HG02759 (cell line): ENCODE data around the gene NR1I3.

Source experiments
- ATAC-seq: cut with Tn5 transposase; IDR thresholded peaks from one replicate; pipeline ENCODE4 v1.9.1; 2021; ENCODE audit warnings: mild to moderate bottlenecking, moderate library complexity; ENCODE audit not compliant: unreplicated experiment

Gene NR1I3

DNA sequence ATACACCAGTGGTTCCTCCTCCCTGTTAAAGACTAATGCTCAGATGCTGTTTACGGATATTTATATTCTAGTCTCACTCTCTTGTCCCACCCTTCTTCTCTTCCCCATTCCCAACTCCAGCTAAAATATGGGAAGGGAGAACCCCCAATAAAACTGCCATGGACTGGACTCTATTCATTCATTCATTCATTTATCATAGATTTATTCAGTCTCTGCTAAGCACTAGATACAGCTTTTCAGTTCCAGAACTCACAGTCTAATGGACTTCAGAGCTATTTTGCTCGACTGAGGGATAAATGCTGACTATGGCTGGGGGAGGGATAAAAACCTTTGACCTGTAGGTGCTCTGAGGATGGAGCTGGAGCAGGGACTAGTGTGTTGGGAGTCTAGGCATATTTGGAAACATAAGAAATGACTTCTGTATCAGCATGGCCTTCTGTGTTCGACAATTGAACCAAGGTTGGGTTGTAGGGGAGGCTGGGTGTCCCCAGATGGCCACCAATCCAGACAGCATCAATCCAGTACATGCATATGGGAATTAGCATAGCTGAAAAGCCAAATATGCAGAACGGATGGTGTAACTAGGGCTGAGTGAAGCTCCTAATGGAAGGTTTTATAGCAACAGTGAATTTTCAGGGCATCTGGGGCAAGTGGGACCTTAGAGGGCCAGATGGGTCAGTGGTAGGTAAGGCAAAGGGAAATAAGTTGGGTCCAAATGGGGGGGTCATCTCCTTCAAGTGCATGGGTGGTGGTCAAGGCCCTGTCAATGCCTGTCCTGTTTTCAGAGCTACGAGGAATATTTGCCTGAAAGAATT lies 18.7 kb downstream of the NR1I3 start:
- ATAC-seq, result no peak

DNA sequence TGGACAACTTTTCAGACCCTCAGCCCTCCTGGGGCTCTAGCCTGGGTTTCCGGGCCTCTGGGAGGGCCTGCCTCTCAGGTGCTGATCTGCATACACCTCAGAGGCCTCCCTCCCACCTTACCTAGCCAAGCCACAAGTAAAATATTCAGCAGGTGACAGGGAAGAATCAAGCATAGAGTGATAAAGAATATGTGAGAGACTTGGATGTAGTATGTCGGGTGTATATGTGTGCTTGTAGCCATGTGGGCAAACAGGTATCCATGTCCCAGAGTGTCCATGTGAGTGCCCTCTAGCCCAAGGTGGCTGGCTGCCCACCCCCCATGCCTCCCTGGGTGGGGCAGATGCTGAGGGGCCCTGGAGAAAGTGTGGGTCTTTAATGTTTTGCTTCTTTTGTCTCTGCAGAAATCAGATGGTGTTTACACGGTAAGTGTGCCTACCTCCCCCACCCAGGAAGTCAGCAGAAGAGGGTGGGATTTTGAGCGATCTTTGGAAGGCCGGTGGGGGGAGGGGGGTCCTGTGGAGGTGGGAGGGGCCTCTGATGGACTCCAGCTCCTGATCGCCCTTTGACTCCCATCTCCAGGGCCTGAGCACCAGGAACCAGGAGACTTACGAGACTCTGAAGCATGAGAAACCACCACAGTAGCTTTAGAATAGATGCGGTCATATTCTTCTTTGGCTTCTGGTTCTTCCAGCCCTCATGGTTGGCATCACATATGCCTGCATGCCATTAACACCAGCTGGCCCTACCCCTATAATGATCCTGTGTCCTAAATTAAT lies 19.5 kb downstream of the NR1I3 start:
- no peak for ATAC-seq

DNA sequence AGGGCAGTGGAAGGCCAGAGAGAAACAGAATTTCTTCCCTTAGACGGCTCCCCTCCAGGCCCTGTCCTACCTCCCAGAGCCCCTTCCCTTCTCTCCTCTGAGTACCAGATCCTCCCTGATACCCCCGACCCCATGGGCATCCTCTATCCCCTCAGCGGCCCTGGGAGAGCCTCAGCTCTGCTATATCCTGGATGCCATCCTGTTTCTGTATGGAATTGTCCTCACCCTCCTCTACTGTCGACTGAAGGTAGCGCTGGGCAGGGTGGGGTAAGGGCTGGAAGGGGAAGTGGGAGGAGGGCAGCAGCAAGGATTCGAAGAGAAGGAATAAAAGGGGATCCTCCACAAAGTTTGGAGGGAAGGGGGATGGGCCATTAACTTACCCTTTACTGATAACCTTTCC lies 20.2 kb downstream of the NR1I3 start:
- no peak for ATAC-seq

DNA sequence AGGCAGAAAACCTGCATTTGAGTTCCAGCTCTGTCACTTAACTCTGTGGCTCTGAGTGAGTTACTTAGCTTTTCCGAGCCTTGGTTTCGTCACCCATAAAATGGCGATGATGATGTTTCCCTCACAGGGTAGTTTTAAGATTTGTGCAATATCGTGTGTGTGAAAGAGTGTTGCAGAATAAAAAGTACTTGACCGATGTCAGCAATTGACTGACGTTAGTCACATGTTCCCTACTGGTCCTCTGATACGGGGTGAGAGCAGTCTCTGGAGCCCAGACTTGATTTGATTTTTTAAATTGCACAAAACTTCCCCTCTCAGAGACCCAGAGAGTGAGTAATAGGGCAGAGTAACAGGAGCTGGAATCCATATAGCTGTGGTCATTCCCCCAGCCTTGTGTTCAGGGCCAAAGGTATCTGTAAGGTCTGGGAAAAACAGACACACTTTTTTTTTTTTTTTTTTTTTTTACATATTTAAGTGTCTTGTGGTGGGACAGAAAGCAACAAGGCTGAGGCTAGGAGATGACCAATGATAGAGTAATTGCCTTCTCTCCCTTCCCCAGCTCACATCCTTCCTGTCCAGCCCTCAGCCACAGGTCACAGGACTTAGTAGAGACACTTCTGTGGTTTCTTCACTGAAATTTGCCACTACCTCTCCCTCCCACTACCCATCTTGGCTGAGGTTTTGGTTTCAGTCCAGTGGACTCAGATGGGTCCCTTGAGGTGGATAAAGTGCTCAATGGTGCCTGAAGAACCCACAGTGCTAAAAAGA lies 20.9 kb downstream of the NR1I3 start:
- ATAC-seq, result peak; percentile 92

DNA sequence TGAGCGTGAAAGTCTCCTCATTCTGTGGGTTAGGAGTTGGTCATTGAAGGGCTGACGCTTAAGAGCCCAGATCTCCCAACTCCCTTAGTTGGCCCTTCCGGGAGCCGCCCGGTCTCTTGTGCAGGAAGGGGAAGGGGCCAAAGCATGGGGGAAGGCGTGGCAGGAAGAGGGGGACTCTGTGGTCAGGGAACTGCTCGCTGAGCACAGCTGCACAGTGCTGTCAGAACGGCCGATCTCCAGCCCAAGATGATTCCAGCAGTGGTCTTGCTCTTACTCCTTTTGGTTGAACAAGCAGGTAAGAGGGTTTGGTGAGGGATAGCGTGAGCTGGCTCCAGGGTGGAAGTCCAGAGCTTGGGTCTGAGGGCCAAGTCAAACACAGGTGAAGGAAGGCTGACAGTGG lies 22.9 kb downstream of the NR1I3 start, which contains the start of gene FCER1G:
TSS of gene FCER1G (plus strand) at position 220 of the 400 bp plus-strand sequence. CDS start at position 247, 27 bp downstream.
- ATAC-seq, result no peak

DNA sequence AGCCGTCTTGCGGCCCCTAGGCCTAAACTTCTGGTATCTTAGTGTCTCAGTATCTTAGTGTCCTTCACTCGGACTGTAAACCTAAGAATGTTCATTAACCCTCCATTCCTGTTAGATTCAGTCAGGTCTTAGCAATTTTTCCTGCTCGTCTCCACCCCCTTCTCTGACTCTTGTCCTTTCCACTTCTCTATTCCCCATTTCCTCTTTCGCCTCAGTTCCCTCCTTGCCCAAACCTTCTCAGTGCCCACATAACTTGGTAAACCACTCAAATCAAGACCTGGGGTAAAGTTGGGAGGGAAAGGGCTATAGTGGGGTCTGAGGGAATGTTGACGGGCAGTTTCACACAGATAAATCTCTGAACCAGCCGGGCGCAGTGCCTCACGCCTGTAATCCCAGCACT lies 23.6 kb downstream of the NR1I3 start:
- no peak for ATAC-seq

DNA sequence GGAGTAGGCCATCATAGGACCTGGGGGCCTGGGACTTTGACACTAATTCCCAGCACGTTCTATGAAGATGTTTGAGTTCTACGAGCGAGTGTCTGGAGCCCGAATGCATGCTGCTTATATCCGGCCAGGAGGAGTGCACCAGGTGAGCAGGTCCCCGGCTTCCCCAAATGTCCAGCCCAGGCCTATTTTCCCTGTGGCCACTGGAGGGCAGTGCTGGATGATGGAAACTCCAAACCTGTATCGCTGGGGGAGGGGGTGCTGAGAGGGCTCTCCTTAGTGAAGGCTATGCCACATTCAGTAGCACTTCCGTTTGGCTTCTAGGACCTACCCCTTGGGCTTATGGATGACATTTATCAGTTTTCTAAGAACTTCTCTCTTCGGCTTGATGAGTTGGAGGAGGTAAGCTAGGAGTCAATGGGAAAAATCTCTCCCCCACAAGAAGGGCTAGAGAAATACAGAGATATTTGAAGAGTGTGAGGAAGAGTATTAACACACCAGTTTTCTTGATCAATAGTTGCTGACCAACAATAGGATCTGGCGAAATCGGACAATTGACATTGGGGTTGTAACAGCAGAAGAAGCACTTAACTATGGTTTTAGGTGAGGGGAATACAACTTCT lies 28.1 kb downstream of the NR1I3 start:
- peak; percentile 53 for ATAC-seq

DNA sequence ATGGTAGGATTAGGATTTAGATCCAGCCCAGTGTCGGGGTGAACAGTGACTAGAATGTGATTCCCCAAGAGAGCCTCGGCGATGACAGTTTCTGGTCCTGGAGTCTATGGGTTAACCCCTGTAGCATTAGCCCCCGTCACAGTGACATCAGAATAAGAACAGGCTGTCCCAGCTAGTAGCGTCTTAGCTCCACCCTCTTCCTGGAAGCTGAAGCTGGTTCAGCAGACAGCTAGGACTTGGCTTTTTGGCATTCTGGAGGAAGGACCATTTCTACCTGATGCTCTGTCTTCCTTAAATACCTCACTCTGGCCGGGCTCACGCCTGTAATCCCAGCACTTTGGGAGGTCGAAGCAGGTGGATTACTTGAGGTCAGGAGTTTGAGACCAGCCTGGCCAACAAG lies 30.8 kb downstream of the NR1I3 start:
- ATAC-seq, result no peak

DNA sequence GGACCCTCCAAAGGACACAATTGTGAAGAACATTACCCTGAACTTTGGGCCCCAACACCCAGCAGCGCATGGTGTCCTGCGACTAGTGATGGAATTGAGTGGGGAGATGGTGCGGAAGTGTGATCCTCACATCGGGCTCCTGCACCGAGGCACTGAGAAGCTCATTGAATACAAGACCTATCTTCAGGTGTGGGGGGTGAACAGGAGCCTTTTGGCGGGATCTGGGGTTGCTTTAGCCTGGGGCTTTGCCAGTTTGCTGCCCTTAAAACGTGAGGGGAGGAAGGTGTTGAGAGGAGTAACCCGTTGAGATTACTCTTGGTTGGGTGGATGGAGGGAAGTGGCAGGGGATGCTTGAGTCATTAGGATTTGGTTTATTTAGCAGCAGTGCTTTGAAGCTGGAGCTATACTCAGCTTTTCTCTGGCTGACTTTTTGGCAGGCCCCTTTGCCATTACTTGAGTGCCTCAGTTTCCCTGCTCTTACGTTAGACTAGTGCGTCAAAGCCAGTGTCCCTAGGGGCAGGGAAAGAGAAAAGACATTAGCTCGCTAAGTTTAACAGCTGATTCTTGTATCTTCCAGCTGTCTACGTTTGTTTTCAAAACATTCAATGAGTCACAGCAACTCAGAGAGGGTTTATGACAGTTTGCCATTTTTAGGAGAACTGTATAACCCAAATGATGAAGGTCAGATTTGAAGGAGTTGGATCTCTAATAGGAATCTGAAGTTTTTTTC lies 31.4 kb downstream of the NR1I3 start:
- no peak for ATAC-seq

DNA sequence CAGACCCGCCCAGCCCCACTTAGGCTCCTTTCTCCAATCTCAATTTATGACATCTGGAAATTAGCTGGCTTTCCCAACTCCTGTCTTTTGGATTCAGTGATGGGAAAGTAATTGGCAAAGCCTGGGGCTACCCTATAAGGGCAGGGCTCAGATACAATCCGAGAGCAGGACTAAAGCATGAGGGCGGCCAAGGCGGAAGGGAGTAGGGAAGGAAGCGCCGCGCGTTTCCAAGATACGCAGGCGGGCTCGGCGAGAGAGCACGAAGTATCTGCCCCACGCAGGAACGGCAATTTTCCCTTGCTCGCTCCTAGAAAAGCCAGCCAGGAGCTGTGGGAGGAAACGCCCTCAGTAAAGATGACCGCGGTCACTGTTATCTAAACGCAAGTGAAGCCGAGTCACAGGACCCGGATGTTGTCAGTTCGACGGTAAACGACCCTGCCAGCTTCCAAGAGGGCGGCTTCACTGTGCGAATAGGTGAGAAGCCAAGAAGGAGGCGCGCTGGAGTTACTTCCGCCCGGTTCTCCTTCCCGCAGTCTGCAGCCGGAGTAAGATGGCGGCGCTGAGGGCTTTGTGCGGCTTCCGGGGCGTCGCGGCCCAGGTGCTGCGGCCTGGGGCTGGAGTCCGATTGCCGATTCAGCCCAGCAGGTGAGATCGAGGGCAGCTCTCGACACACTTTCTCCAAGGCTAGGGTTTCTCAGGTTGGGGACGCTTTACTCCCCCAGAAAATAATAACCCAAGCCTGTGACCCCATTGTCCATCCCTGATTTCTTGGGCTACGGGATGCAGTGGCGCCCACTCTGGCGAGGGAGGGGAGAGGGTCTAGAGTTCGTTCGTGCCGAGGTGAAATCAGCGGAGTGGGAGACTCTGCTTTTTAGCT lies 35.9 kb downstream of the NR1I3 start, which contains the start of gene NDUFS2:
TSS of gene NDUFS2 (plus strand) at position 532 of the 877 bp plus-strand sequence. CDS start at position 551, 19 bp downstream.
- ATAC-seq, result peak; percentile 97

DNA sequence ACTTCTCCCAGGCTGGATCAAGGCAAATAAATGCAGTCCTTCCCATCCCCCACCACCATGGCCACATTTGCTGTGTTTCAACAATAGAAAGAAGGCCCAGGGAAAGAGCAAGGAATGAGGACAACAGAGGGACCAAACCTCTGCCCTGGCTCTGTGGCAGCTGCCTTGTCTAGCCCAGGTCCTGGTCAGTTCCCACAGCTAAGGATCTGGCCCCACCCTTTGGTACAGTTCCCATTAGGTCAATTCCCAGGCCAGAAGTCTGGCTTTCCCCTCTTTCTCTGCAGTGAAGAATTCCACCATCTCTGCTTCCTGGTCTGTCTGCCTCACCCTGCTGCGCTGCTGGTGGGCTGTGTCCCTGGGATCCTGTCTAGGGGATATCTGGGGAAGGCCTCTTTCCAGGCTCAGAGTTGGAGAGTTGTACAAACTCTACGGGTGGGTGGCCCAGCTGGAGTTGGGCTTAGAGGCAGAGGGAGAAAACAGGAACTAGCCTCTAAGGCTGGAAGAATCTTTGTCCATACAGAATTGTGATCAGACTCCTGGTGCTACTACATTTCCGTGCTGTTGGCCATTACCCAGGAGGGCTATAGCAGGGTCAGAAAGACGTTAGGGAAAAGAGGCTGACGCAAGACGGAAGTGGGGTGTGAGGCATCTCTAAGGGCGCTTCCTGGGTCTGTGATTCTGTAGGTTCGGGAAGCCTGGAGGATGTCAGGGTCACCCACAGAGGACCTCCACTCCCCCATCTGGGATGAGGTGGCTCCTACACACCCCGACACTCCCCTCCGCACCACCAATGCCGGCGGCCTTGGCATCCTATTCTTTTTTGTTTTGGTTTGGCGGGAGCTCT lies 36.8 kb downstream of the NR1I3 start:
- ATAC-seq, result no peak

DNA sequence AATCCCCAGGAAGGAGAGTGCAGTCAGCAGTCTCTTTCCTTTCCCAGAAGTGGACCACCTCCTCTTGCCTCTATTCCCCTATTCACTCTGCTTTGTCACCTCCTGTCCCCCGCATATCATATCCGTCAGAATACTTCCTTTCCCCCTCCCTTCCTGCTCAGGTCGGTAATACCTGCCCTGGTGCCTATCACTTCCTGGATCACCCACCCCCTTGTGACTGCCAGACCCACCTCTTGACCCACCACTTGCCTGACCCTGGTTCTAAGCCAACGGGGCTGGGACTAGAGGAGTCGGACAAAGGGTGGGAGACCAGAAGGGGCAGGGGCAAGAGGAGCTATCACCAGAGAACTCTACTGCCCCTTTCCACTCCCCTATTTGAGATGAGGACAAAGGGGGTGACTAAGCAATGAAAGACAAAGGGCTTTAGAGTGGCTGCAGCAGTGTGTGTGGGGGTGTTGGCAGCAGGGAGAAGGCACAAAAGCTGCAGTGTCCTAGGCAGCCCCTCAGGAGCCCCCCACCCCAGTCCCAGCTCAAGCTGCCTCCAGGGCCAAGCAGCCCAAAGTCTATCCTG lies 37.5 kb downstream of the NR1I3 start:
- ATAC-seq, result no peak

DNA sequence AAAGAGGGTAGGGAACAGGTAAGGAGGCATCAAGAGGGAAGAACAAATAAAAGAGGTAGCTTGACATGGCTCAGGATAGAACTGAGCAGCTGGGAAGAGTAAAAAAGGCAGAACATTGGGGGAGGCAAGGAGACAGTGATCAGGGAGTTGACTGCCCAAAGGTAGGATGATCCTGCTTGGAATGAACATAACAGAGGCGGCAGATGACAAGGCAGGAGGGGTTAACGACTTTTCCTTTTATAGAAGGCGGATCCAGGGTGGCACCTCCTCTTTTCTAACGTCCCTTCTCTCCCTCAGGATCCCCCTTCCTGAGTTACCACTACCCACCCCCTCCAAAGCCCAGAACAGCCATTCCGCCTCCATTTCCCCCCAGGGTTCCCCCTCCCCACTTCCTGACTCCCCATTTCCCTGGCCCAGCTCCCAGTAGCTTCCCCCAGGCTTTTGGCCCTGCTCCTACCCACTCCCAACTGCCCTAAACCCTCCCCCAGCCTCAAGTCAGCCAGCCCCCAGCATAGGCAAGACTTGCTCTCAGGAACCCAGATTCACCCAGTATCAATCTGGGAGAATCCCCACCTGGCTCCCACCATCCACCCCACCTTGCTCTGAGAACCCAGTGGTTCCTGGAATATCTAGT lies 38.4 kb downstream of the NR1I3 start:
- ATAC-seq, result no peak

DNA sequence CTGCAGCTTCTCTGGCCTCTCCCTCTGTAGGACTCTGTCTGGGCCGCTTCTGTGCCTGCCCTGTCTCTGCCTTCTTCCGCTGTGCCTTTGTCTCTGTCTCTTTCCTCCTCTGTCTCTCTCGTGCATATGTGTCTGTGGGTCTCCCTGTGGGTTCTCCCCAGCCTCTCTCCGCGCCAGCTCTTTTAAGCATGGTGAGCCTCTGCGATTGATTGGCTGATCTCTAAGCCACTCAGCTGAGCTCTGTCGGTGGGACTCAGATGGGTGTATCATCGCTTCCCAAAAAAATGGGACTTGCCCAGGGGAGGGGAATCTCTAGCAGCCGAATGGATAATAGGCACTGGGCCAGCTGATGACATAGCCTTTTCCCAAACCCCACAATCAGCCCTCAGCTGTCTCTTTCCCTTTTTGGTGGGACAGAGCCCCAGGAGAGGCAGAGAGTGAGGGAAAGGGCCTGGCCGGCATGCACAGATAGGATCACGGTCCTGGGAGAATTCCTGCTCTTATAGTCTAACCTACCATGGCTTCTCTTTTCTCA lies 39.0 kb downstream of the NR1I3 start, which contains the start of gene ADAMTS4:
TSS of gene ADAMTS4 (minus strand) at position 158 of the 535 bp plus-strand sequence. CDS start 427 bp downstream, outside the sequence.
- no peak for ATAC-seq

DNA sequence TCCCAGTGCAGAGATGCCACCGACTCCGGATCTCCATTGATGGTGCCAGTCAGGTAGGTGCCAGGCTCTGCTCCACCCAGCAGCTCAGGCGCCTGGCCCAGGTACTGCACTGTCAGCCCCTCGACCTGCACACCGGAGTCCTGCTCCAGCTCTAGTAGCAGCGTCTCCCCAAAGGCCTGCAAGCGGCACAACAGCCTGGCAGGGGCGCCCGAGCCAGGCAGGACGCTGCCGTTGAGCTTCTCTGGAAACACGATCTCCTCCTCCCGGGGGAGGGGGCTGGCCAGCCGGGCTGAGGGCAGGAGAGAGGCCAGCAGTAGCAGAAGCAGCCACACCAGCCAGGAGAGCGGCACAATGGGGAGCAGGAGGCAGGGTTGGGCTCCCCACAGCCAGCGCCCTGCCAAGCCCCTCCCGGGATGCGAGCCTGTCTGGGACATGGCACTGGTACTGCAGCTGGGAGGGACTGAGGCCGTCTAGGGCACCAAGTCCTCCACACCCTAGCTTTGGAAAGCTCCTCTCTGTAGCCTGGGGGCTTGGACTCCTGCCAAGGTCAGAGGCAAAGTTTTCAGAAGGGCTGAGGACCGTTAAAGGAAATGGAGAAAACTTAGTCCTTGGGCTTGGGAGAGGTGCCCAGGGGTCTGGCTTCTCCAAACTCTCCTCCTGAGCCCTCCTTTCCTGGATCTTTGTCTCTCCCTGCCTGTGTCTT lies 39.7 kb downstream of the NR1I3 start:
- no peak for ATAC-seq

DNA sequence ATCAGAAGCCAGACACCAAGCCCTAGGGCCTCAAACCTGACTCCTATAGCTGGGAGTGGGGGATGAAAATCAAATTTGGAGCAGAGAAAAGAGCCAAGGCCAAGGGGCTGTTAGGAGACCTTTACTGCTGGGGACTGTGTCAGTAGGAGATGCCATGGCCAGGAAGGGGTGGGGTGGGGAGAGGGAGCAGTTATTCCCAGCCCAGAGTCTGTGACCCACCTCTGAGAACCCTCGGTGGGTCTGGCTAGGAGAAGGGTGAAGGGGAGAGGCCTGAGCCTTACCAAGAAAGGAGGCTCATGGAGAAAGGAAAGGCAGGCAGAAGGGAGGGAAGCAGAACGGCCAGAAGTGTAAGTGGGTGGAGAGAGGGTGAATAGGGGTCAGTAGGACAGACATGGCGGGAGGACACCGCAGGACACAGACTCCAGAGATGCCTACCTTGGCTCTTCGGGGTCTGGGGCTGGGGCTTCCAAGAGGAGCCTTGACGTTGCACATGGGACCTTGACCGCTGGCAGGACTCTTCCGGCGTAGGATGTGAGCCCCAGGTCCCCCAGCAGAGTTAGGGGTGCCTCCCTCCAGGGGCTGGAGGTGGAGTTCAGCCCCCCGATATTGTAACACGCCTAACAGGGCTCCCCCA lies 40.3 kb downstream of the NR1I3 start:
- no peak for ATAC-seq
